Parathyroid adenoma (tissue), 2 donors: ENCODE results near the gene PALD1.

ENCODE experiments used
- H2AFZ ChIP-seq: fragments of 300-600 bp; sonication (generic); one replicate; pipeline ENCODE4 v1.7.0; 2017; ENCODE audit warnings: antibody characterized with exemption, mild to moderate bottlenecking
- H3K27ac ChIP-seq: fragments of 300-600 bp; sonication (generic); one replicate; pipeline ENCODE4 v1.7.0; 2017
- H3K27me3 ChIP-seq: fragments of 300-600 bp; sonication (generic); one replicate; pipeline ENCODE4 v1.7.0; 2017; ENCODE audit warnings: low read length; ENCODE audit not compliant: control insufficient read depth, insufficient read depth
- H3K36me3 ChIP-seq: fragments of 300-600 bp; sonication (generic); one replicate; pipeline ENCODE4 v1.7.0; 2017; ENCODE audit warnings: low read length; ENCODE audit not compliant: control insufficient read depth, insufficient read depth
- H3K4me1 ChIP-seq: fragments of 300-600 bp; sonication (generic); one replicate; pipeline ENCODE4 v1.7.0; 2017; ENCODE audit warnings: control low read depth
- H3K4me2 ChIP-seq: fragments of 300-600 bp; sonication (generic); one replicate; pipeline ENCODE4 v1.7.0; 2017; ENCODE audit warnings: low read length
- H3K4me3 ChIP-seq: fragments of 300-600 bp; sonication (generic); one replicate; pipeline ENCODE4 v1.7.0; 2017; ENCODE audit warnings: low read depth, low read length
- H3K79me2 ChIP-seq: fragments of 300-600 bp; sonication (generic); one replicate; pipeline ENCODE4 v1.7.0; 2017; ENCODE audit warnings: control low read depth
- H3K9ac ChIP-seq: fragments of 300-600 bp; sonication (generic); one replicate; pipeline ENCODE4 v1.7.0; 2017; ENCODE audit warnings: mild to moderate bottlenecking
- H3K9me3 ChIP-seq: fragments of 300-600 bp; sonication (generic); one replicate; pipeline ENCODE4 v1.7.0; 2017; ENCODE audit warnings: low read length; ENCODE audit not compliant: control insufficient read depth
- CTCF ChIP-seq: fragments of 300-600 bp; sonication (generic); IDR thresholded peaks from one replicate; pipeline ENCODE4 v1.7.0; 2017; ENCODE audit warnings: antibody characterized with exemption, mild to moderate bottlenecking
- donor health status: primary hyperparathyroidism.

The PALD1 gene

GRCh38 chr10:70433581-70434280 lies 44.8 kb upstream of the PALD1 start:
- no peak overlapping the region for H3K4me3 ChIP-seq
- no peak overlapping the region for H3K9ac ChIP-seq
- H3K4me1 ChIP-seq, result peaks cover 10% of the 10 kb centered on the region
- no peaks in the 10 kb centered on the region for H3K36me3 ChIP-seq
- no peaks in the 10 kb centered on the region for H3K9me3 ChIP-seq
- H2AFZ ChIP-seq, result no peak overlapping the region
- no peak overlapping the region for H3K4me2 ChIP-seq
- no peaks in the 10 kb centered on the region for H3K27me3 ChIP-seq
- no peak for TF ChIP-seq CTCF
- no peaks in the 10 kb centered on the region for H3K79me2 ChIP-seq
- H3K27ac ChIP-seq, result no peak overlapping the region

- Histone ChIP-seq H3K27me3 (no peaks in the 10 kb centered on the region), H3K36me3 (no peaks in the 10 kb centered on the region), H3K27ac (no peak overlapping the region), H3K79me2 (no peaks in the 10 kb centered on the region), H3K9me3 (no peaks in the 10 kb centered on the region), H2AFZ (no peak overlapping the region), H3K9ac (no peak overlapping the region), H3K4me1 (peaks cover 5% of the 10 kb centered on the region), H3K4me2 (no peak overlapping the region), H3K4me3 (no peak overlapping the region)
- no peak for TF ChIP-seq CTCF
These were observed 43.1 kb upstream of the PALD1 start for GRCh38 chr10:70435241-70436085.

GRCh38 chr10:70437721-70438120 lies 40.8 kb upstream of the PALD1 start:
- Histone ChIP-seq H3K9ac (no peak overlapping the region), H3K79me2 (no peaks in the 10 kb centered on the region), H3K27me3 (no peaks in the 10 kb centered on the region), H3K4me3 (no peak overlapping the region), H3K4me1 (peaks cover 6% of the 10 kb centered on the region), H3K9me3 (no peaks in the 10 kb centered on the region), H3K4me2 (no peak overlapping the region), H3K36me3 (no peaks in the 10 kb centered on the region), H2AFZ (no peak overlapping the region), H3K27ac (no peak overlapping the region)
- no peak for TF ChIP-seq CTCF

GRCh38 chr10:70440296-70441160 lies 38.0 kb upstream of the PALD1 start:
- H3K79me2 ChIP-seq, result no peaks in the 10 kb centered on the region
- peaks cover 6% of the 10 kb centered on the region for H3K4me1 ChIP-seq
- no peaks in the 10 kb centered on the region for H3K36me3 ChIP-seq
- H3K27me3 ChIP-seq, result no peaks in the 10 kb centered on the region
- H3K9ac ChIP-seq, result no peak overlapping the region
- no peak overlapping the region for H3K27ac ChIP-seq
- no peak overlapping the region for H3K4me3 ChIP-seq
- TF ChIP-seq CTCF, result no peak
- H2AFZ ChIP-seq, result peak overlapping the region; percentile 39
- H3K4me2 ChIP-seq, result peak overlapping the region; percentile 28
- no peaks in the 10 kb centered on the region for H3K9me3 ChIP-seq
